Caki2 (cell line): ENCODE measurements around the gene STX3. TPM values are rescaled to one million over a fixed set of nuclear protein-coding genes. Genes with fewer than 3 reads are reported as not detected.
"Not testable (repeated sequence)": the region's sequence is repeated elsewhere in the genome, so short reads cannot be mapped to it uniquely, and the experiment has no call there.

ENCODE experiments used
- DNase-seq: peaks from one replicate; pipeline ENCODE4 v3.0.0-alpha.2; 2015; ENCODE audit warnings: low read depth
- in situ Hi-C: cut with HindIII; loops from 2 replicates; pipeline ENCODE4 v1.10.0; 2016; ENCODE audit warnings: low sequenced_read_pairs, low pct_unique_long_range_greater_than_20kb, mixed read lengths
- total RNA-seq: library from RNA; depleted of rRNA; stranded (reverse); fragments of >200 nt; shearing (Covaris generic); gene quantifications from 2 replicates; pipeline ENCODE4 v1.2.3, GENCODE V29; 2014; ENCODE audit warnings: low replicate concordance

STX3 gene
- total RNA-seq, 1 experiment from 2014 or later: 28.4 TPM

DNA sequence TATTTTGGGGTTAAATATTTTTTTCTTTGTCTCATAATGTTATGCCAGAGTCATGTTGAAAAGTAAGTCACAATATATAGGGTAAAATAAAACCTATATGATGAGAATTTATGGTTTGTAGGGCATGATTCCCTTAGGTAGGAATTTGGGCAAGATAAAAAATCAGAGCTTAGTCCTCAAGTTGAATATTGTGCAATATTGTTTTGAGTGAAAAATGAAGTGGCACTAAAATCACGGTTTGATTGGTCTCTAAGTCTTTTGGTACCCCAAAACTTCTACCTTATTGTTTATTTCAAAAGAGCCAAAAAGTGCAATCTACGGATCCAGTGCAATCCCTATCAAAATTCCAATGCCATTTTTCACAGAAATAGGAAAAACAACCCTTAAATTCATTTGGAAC lies 57.0 kb downstream of the STX3 start:
- in situ Hi-C loops: no loop called here
- no peak for DNase-seq

DNA sequence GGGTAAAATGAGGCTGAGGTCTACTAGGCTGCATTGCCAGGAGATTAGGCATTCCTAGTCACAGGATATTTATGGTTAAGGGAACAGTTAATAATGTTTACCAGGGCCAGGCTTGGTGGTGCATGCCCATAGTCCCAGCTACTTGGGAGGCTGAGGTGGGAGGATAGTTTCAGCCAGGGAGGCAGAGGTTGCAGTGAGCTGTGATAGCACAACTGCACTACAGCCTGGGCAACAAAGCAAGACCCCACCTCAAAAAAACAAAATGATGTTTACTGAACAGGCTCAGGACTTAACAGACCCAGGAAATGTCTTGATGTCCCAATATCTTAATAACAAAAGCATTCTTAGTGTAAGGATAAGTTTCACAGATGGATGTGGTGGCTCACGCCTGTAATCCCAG lies 58.2 kb downstream of the STX3 start:
- no peak for DNase-seq
- in situ Hi-C loops: no loop called here

DNA sequence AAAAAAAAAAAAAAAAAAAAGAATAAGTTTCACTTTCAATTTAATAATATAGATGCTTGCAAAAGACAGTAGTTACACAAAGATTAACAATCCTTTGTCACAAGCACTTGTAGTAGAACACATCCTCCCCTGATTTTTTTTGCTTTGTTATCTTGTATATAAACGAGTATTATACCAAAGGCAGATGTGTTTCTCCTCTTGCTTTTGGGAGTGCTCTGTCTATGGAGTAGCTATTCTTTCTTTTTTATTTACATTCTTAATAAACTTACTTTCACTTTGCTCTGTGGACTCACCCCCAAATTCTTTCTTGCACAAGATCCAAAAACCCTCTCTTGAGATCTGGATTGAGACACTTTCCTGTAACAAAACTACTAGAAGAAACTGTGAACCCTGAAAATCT lies 58.8 kb downstream of the STX3 start:
- in situ Hi-C loops: no loop called here
- DNase-seq: no peak

DNA sequence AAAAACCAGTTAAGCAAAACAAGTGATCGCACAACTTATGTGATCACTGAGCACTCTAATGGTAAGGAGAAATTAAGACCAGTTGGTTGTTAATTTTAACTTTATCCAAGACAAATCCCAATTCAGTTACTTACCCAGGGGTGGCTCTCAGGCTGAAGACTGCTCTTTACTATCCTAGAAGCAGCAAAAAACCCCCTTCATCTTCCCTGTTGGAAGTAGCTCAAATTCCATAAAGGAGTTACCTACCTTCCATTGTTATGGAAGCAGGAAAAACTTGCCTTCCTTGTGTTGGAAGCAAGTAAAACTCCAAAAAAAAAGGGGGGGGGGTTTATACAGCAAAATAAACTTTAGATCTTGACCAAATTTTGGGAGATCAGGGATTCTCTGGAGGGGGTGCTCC lies 60.6 kb downstream of the STX3 start:
- in situ Hi-C loops: no loop called here
- DNase-seq: no peak

DNA sequence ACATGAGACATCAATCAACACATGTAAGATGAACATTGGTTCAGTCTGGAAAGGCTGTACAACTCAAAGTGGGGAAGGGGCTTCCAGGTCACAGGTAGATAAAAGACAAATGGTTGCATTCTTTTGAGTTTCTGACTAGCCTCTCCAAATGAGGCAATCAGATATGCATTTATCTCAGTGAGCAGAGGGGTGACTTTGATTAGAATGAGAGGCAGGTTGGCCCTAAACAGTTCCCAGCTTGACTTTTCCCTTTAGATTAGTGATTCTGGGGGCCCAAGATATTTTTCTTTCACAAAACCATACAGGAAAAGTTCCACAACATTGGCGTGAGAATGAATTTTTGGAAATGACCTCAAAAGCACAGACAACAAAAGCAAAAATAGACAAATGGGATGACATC lies 61.3 kb downstream of the STX3 start:
- in situ Hi-C loops, DNase-seq: not testable (repeated sequence)

DNA sequence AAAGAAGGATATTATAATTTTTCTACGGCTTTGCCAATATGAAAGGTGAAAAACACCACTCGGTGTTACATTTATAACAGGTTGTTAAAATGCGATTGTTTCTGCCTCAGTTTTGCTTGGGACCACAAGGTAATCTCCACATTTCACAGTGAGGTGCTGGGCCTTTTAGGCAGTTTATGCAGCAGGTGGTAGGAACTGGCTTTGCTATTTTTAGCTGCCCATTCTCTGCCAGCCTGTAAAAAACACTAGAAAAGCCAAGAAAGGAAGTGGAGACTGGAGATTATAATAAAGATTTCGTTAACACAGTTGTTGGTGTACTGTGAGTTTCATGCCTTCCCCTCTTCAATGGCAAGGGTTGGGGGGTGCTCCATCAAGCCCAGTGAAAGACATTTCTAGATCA lies 63.4 kb downstream of the STX3 start:
- in situ Hi-C loops: no loop called here

DNA sequence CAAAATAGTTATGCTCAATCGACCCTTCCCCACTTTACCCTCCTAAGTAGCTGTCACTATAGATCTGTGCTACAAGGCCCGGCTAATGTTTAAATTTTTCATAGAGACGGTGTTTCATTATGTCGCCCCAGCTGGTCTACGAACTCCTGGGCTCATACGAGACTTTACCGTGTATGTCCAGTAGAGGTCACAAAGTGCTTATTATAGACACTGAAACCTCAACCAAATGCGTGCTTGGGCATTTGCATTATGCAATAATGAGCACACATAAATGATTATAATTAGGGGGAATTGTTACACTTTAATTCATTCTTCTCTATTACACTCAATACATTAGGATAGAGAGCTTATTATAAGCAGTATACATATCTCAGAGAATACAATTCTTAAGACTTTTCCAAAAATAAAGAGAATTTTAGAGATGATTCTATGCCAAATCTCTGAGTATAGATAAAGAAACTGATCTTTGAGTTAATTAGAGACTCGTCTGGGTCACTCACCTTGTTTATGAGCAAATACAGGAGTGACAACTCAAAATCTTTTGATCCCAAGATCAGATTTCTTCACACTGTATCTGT lies 67.9 kb downstream of the STX3 start:
- in situ Hi-C loops: no loop called here
- DNase-seq: peak; percentile 22

More for the DNA sequence above, 63.4 kb downstream of the STX3 start:
- no peak for DNase-seq

DNA sequence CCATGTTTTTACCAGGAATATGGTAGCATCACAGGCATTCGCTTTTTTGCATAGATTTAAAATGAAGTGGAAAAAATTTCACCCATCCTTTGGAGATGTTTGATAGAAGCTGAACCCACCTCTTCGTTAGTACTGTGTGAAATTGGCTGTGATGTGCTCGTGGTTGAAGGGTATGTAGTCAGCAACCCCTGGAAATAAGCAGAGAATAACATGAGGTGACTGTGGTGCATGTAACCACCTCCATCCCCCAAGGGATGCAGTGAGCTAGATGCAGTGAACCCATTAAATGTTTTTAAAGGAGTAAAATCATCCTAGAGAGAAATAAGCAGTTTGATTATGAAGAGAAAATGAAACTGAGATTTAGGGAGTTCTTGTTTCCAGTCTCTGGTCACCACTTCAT lies 74.2 kb downstream of the STX3 start:
- no peak for DNase-seq
- in situ Hi-C loops: no loop called here

DNA sequence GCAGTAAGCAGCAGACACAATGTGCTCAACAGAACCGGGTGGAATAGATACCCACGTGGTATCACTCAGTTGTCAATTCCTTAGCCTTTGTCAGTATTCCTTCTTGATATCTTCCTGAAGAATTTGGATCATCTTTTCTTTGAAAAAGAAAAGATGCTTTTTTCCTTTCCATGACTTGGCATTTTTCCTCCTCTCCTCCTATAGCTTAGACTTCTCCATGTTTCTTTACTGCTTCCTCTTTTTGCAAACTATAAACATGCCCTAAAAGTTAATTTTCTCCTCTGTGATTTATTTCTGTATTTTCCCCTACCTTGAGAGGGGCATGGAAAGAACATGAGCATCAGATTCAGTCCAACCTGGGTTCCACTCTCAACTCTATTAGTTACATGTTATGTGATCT lies 78.4 kb downstream of the STX3 start:
- no peak for DNase-seq
- in situ Hi-C loops: no loop called here

DNA sequence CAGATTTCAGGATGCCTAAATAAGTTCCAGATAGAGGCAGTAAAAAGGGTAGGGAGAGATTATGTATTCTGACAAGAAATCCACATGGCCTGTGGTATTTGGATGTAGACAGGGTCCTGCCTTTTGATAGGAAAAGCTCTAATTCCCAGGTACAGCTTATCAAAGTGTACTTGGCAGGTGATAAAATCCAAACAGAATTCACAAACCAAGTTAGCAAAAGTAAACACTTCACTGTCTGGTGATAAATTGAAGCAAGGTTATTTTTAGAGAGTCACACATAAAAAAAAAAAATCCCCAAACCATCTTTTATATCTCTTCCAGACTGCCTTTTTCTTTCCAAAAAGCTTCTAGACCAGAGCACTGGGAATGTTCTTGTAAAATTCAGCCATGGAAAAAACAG lies 84.4 kb downstream of the STX3 start:
- no peak for DNase-seq
- in situ Hi-C loops: no loop called here

DNA sequence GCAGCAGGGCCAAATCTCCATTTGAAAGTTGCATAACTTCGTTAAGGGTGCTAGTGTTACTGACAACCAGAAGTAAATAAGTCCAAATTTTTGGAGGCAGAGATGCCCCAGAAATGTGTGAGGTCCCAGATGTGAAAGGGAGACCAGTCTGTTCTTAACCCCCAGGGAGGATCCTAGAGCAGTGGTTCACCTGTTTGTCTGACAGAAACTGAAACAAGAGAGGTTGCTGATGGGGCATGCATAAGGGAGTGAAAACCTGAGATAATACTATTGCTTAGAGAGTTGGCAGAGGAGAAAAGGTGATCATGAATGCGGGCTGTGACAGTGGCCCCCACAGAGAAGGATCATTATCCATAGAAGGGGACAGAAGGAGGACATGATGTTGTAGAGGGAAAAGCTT lies 86.3 kb downstream of the STX3 start:
- in situ Hi-C loops: no loop called here
- no peak for DNase-seq

DNA sequence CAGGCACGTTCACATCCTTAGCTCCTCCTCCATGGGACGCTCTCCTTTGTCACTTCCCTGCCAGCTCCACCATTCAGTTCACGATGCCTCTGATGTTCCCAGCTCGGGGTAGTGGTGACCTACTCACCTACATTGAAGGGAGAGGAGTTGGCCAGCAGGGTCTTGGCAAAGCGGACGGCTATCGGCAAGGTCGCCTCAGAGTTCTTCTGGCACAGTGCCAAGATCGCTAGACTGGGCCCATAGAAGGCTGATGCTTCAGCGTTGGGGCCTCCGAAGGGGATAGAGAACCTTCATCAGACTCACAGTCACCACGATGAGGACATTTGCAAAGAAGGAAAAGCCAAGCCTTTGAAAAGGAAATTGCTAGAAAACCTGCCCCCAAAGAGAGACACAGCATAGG lies 87.1 kb downstream of the STX3 start:
- DNase-seq: no peak
- in situ Hi-C loops: no loop called here

DNA sequence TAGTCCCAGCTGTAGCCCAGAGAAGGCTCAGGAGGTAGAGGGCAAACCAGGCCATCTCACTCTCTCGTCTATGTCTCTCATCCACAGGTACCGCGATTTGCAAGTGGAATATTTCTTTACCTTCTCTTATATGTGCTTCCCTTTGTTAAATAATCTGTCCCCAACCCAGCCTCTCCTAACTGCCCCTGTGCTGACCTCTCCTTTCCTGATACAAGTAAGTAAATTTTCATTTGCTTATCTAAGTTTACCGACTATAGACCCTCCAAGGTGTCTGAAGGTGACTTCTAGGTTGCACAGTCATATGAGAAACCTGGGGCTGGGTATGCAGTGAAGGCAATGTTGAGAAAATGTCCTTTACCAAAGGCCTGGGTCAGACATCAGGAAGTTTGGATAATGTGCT lies 90.2 kb downstream of the STX3 start, which contains the start of gene CBLIF:
TSS of gene CBLIF (minus strand) at position 101 of the 400 bp plus-strand sequence. CDS start at position 55, 46 bp downstream.
- no peak for DNase-seq
- in situ Hi-C loops: no loop called here

DNA sequence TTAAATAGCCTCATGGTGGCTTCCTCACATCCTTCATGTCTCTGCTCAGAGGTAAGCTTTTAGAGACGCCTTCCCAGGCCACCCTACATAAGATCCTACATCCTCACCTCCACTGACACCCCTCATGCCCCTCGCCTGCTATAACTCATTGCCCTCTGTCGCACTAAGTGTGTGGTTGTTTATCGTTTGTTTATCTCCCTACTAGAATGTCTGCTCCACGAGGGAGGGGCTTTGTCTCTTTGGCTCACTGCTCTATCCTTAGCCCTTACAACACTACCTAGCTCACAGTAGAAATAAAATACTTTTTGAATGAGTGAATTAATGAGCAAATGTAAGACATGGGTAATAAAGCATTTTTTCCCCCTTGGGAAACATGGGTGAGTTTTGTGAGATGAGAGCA lies 91.4 kb downstream of the STX3 start:
- no peak for DNase-seq
- in situ Hi-C loops: no loop called here

DNA sequence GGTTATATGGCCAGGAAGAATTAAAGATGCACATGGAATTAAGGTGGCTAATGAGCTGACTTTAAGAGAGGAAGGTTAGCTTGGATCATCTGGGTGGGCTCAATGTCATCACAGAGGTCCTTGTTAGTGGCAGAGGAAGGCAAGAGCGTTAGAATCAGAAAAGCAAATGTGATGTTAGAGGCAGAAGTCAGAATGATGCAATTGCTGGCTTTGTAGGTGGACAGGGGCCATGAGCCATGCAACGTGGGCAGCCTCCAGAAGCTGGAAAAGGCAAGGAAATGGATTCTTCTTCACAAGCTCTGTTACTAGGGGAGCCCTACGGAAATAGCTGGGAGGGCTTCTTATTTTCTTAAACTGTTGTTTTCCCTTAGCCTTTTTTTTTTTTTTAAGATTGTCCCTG lies 92.5 kb downstream of the STX3 start:
- in situ Hi-C loops: no loop called here
- DNase-seq: no peak

DNA sequence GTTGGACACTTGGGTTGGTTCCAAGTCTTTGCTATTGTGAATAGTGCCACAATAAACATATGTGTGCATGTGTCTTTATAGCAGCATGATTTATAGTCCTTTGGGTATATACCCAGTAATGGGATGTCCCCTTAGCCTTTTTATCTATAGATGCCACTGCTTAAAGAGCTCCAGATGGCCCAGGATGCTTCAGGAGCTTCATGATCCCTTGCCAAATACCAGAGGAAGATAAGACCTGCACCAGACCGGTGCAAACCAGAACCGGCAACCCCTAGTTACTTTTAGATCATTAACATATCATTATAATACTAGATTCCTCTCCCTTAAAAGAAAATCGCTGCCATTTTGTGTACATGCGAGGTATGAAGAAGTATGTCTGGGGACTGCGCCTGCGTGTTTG lies 93.3 kb downstream of the STX3 start:
- in situ Hi-C loops, DNase-seq: not testable (repeated sequence)

DNA sequence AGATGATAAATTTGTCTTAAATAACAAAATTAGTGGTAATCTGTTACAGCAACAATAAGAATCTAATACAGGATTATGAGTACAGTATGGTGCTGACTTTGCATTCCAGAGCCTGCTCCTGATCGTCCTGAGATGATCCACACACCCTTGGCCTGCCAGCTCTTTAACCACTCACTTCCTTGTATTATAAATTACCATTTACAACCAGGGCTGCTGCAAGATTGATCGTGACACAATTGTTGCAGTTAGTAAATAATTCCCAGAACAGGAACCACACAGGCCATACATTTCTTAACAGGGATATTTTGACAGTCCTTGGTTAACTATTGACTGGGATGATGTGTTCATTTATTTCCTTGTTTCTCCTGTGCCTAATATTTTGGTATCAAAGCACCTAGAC lies 94.0 kb downstream of the STX3 start:
- in situ Hi-C loops: no loop called here
- peak; percentile 85 for DNase-seq

DNA sequence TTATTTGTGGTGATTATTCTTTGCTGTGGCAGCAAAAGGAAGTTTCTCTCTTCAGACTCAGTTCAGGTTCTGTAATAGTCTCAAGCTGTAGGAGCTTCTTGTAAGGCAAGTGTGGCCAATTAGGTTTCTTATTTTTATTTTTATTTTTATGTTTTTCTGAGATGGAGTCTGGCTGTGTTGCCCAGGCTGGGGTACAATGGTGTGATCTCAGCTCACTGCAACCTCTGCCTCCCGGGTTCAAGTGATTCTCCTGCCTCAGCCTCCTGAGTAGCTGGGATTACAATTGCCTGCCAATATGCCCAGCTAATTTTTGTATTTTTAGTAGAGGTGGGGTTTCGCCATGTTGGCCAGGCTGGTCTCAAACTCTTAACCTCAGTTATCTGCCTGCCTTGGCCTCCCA lies 94.4 kb downstream of the STX3 start:
- in situ Hi-C loops, DNase-seq: not testable (repeated sequence)

DNA sequence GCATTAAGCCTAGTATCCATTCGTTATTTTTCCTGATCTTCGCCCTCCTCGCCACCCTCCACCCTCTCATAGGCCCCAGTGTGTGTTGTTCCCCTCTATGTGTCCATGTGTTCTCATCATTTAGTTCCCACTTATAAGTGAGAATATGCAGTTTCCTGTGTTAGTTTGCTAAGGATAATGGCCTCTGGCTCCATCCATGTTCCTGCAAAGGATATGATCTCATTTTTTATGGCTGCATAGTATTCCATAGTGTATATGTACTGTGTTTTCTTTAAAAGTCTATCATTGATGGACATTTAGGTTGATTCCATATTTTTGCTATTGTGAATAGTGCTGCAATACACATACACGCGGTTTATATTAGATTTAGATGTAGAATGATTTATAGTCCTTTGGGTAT lies 96.2 kb downstream of the STX3 start:
- in situ Hi-C loops, DNase-seq: not testable (repeated sequence)

DNA sequence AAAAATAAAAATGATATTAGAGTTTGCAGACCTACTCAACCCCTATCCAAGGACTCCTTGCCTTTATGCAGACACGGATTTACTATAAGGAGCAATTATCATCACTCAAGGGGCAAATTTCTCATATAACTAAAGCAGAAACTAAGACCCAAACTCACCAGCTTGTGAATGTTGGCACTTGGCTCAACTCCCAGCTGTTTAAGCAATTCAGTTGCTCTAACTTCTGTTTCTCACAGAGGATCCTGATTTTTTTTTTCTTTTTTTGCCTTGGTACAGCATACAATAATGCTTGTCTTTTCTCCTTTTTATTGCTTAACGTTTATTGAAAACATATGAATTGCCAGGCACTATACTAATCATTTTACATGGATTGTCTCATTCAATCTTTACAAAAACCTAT lies 99.7 kb downstream of the STX3 start:
- no peak for DNase-seq
- in situ Hi-C loops: no loop called here
